Measurements from ENCODE around the gene FRZB. TPM values are rescaled to one million over a fixed set of nuclear protein-coding genes. Genes with fewer than 3 reads are reported as not detected.

Gene FRZB
- total and polyA plus RNA-seq, 2 of the 13 experiments (the other 11 are each of a cell fraction or from before 2014, with no cell fraction given) = 0.04 to 1.2 TPM

- TF ChIP-seq MAZ (IDR thresholded peaks at IDR 0.05; ENCODE audit: borderline replicate concordance, low read depth, low read length) (no peak), MAZ (CRISPR knock-in tag; IDR thresholded peaks at IDR 0.05; ENCODE audit: low read depth) (no peak), ATRX (CRISPR knock-in tag; IDR thresholded peaks at IDR 0.05; ENCODE audit: borderline replicate concordance) (no peak)
Measured at GRCh38 chr2:182906454-182906853, 40.0 kb upstream of the FRZB start (continued).

- POLR2A ChIA-PET = no interaction called here
- no peaks in the 10 kb centered on the region for H4K20me1 ChIP-seq (ENCODE audit: insufficient read depth, low read length)
- DNase-seq (ENCODE audit: low spot score) (no peak), FAIRE-seq (no peak), ATAC-seq (no peak)
- no peak overlapping the region for H2AFZ ChIP-seq (ENCODE audit: low read length)
- no TSS peak for BruUV-seq (replicated peaks)
- in situ Hi-C loops (cut with HindIII; ENCODE audit: extremely low pct_ligation_motif_present, low pct_unique_long_range_greater_than_20kb) (no loop called here), intact Hi-C loops (cut with micrococcal nuclease; ENCODE audit: unreplicated experiment) (no loop called here)
- H3K4me3 ChIP-seq (replicated peaks in 1 of 3; ENCODE audit: insufficient read depth in 1 of 3, low read depth in 2 of 3, low read length in 3 of 3) = no peak overlapping the region
- CTCF ChIA-PET (ENCODE audit: low intra/inter-chr PET ratio, low total read pairs) = no interaction called here
- no peaks in the 10 kb centered on the region for H3K79me2 ChIP-seq (ENCODE audit: insufficient read depth, low read length)
- H3K27me3 ChIP-seq (ENCODE audit: control insufficient read depth in 1 of 2, insufficient read depth in 2 of 2, low read length in 2 of 2) = no peaks in the 10 kb centered on the region
- 91% methylated on average over 1 of the region's 1 CpG for WGBS (ENCODE audit: low lambda C conversion rate)
- no peak overlapping the region for H3K4me2 ChIP-seq (ENCODE audit: low read depth, low read length)
- no peak overlapping the region for H3K27ac ChIP-seq (ENCODE audit: extremely low read length, insufficient read depth, low read length)
- H3K9me3 ChIP-seq (ENCODE audit: low read length) = no peaks in the 10 kb centered on the region
- H3K9ac ChIP-seq (ENCODE audit: insufficient read depth, low read depth, low read length) = no peak overlapping the region
- no peaks in the 10 kb centered on the region for H3K36me3 ChIP-seq (replicated peaks in 1 of 2; ENCODE audit: control insufficient read depth in 1 of 2, insufficient read depth in 2 of 2, low read length in 2 of 2)
- H3K4me1 ChIP-seq (ENCODE audit: insufficient read depth, low read length) = peaks cover 7% of the 10 kb centered on the region
- no peak for TF ChIP-seq CENPX (CRISPR knock-in tag; IDR thresholded peaks at IDR 0.05)
- TF ChIP-seq PAF1 (CRISPR knock-in tag; IDR thresholded peaks at IDR 0.05) = no peak
- no peak for TF ChIP-seq ZNF407 (CRISPR knock-in tag; IDR thresholded peaks at IDR 0.05; ENCODE audit: not compliant biosample characterization)
- TF ChIP-seq ZNF839 (CRISPR knock-in tag; IDR thresholded peaks at IDR 0.05; ENCODE audit: borderline replicate concordance) = no peak
- no peak for TF ChIP-seq NR2F2 (IDR thresholded peaks at IDR 0.05; ENCODE audit: borderline replicate concordance, low read depth)
- no peak for TF ChIP-seq FOXO1 (CRISPR knock-in tag; IDR thresholded peaks at IDR 0.05)
Measured at GRCh38 chr2:182904844-182905243, 38.4 kb upstream of the FRZB start.

All from HepG2 (cell line).